GM18505 (cell line): ENCODE measurements around the gene NOTUM.

ENCODE experiments used
- ATAC-seq: cut with Tn5 transposase; IDR thresholded peaks from one replicate; pipeline ENCODE4 v1.9.1; 2021; ENCODE audit not compliant: unreplicated experiment
- POLR2A ChIP-seq: IDR thresholded peaks from 4 replicates; pipeline ENCODE4 v1.6.1; 2011; ENCODE audit warnings: borderline replicate concordance; ENCODE audit not compliant: insufficient read depth, insufficient read length; ENCODE audit errors: extremely low read depth

NOTUM gene

GRCh38 chr17:81911277-81911961 is 49.6 kb downstream of the NOTUM start, which contains the start of gene PCYT2:
TSS of gene PCYT2 (minus strand) at chr17:81911399. CDS start at chr17:81911355, 44 bp downstream.
- TF ChIP-seq POLR2A, result peak; percentile 42
- peak; percentile 60 for ATAC-seq

GRCh38 chr17:81910840-81911276 is 50.1 kb downstream of the NOTUM start:
- TF ChIP-seq POLR2A, result no peak
- ATAC-seq, result peak; percentile 39

- ATAC-seq, result no peak
- no peak for TF ChIP-seq POLR2A
Measured at GRCh38 chr17:81909966-81910839, 50.8 kb downstream of the NOTUM start.

- no peak for ATAC-seq
- TF ChIP-seq POLR2A, result no peak
Measured at GRCh38 chr17:81909231-81909630, 51.8 kb downstream of the NOTUM start.

GRCh38 chr17:81908793-81909192 is 52.2 kb downstream of the NOTUM start:
- TF ChIP-seq POLR2A, result no peak
- no peak for ATAC-seq

- ATAC-seq, result no peak
- TF ChIP-seq POLR2A, result no peak
Measured at GRCh38 chr17:81907219-81908145, 53.5 kb downstream of the NOTUM start.

GRCh38 chr17:81906476-81907218 is 54.3 kb downstream of the NOTUM start:
- TF ChIP-seq POLR2A, result no peak
- ATAC-seq, result no peak

GRCh38 chr17:81905993-81906392 is 55.0 kb downstream of the NOTUM start:
- TF ChIP-seq POLR2A, result no peak
- ATAC-seq, result no peak

- TF ChIP-seq POLR2A, result no peak
- no peak for ATAC-seq
Measured at GRCh38 chr17:81905424-81905875, 55.5 kb downstream of the NOTUM start.

GRCh38 chr17:81904600-81905423 is 56.2 kb downstream of the NOTUM start:
- no peak for ATAC-seq
- no peak for TF ChIP-seq POLR2A

GRCh38 chr17:81903896-81904599 is 56.9 kb downstream of the NOTUM start:
- ATAC-seq, result no peak
- TF ChIP-seq POLR2A, result no peak
